NCI-H69 (cell line): ENCODE data around the gene C1orf50.
A peak's percentile ranks its signal among the peaks of the same experiment; 100 is the strongest.
"Not testable (repeated sequence)": the region's sequence is repeated elsewhere in the genome, so short reads cannot be mapped to it uniquely, and the experiment has no call there.

Source experiments
- DNase-seq: peaks from one replicate; lab custom pipeline; 2025; lab: John Stamatoyannopoulos, UW

Gene C1orf50

GRCh38 chr1:42739753-42740700 lies 27.0 kb upstream of the C1orf50 start, which contains the start of gene CLDN19:
TSS of gene CLDN19 (minus strand) at chr1:42740236. CDS start at chr1:42740063, 173 bp downstream.
- no peak for DNase-seq

GRCh38 chr1:42740851-42741580 lies 26.0 kb upstream of the C1orf50 start:
- no peak for DNase-seq

GRCh38 chr1:42741706-42742105 lies 25.3 kb upstream of the C1orf50 start:
- DNase-seq: no peak

- no peak for DNase-seq
Observed at GRCh38 chr1:42742141-42742540, 24.9 kb upstream of the C1orf50 start.

- peak; percentile 40 for DNase-seq
Observed at GRCh38 chr1:42742617-42743316, 24.3 kb upstream of the C1orf50 start.

DNA sequence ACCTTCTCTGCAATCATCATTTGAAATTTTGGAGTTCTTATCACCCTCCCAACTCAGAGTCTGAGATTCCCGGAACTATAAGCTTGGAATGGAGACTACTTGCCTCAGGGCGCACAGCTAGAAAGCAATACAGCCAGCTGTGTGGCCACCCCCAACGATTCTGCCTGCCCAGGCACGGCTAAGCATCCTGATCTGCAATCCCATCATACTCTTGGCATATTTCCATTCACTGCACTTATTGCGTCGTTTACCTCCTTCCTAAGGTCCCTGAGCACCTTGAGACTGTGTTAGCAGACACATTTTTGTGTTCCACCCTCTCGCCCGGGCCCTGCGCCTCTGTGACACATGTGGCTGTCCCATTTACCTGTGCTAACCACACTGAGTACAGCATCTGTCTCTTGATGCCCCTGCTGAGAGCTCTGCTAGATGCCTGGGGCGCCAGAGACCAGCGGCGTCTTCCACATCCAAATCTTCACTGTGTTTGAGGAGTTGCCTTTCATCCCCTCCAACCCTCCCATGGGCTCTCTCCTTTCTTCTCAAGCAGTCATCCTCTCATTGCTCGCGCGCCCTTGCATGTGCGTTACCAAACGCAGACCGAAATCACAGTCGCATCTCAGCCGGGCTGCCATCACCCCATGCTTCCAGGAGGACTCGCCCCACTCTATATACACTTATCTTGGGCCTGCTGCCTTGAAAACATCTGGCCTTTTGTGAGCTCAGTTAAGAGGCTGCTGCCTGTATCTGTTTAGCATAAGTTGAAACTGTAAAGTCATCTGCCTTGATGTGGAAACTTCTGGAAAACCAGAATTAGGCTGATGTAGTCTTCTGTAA lies 23.5 kb upstream of the C1orf50 start:
- peak; percentile 76 for DNase-seq

DNA sequence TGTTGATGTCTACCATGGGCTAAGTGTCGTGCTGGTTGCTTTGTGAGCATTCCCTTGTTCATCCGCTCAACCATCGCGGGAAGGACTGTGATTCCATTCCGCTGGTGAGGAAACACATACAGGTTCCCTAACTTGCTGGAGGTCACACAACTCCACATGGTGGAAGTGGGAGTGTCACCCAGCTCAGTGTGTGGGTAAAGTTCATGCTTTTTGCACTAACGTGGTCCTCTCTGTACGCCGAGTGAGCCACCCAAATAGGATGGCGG lies 23.0 kb upstream of the C1orf50 start:
- no peak for DNase-seq

DNA sequence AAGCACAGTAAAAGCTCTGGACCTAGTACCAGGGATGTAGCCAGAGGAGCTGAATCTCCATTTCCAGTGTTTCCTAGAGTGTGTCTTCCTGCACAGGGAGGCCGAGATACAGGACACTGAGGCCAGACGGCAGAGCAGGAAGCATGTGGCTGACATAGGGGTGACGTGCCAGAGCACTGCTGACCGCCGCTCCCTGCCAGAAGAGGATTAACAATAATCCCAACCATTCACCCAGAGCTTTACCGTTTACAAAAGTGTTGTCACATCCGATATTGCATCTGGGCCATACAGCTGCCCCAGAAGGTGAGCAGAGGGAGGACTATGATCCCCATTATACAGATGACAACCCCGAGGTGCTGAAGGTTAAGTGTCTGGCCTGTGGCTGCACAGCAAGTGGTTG lies 21.2 kb upstream of the C1orf50 start:
- DNase-seq: no peak

DNA sequence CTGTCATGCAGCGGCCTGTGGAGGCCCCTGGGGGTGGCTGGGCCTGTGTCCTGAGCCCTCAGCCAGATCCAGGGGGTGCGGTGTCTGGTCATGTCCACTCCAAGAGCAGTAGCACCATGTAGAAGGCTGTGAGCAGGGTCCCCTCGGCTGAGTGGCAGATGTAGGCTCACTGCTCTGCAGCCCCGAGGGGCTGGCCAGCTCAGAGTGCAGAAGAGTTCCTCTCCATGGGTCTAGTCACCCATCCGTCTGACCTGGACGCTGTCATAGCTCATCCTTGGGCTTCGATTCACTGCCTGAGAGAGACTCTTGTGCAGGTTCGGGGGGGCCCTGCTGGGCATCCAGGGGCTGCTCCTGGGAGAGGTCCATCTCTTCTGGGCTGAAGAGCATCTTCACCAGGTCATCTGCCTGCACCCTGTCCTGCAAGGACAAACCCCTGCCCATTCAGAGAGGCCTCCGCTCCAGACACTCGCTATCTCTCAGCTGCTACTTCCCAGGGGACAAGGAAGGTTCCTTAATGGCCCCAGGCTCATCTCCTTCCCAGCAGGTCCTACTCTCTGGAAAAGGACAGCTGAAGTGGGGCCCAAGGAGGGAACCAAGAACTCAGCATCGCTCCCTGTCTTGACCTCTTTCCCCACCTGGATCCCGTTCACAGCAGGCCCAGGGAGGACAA lies 20.5 kb upstream of the C1orf50 start:
- no peak for DNase-seq

DNA sequence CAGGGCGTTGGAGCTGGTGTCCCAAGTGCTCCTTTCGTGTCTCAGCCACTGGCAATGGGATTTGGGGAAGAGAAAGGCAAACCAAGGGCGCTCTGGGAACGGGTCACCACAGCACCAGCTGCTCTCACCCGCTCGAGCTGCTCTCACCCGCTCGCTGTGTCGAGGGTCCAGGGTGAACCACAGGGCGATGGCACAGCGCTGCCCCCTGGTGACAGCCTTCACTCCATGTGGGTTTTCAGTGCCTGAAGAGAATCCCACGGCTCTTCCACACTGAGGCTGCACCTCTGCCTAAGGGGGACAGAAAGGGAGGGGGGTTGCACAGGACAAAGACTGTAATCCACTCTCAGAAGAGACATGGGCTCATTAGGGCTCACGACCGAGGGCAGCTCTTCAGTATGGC lies 19.9 kb upstream of the C1orf50 start:
- peak; percentile 21 for DNase-seq

DNA sequence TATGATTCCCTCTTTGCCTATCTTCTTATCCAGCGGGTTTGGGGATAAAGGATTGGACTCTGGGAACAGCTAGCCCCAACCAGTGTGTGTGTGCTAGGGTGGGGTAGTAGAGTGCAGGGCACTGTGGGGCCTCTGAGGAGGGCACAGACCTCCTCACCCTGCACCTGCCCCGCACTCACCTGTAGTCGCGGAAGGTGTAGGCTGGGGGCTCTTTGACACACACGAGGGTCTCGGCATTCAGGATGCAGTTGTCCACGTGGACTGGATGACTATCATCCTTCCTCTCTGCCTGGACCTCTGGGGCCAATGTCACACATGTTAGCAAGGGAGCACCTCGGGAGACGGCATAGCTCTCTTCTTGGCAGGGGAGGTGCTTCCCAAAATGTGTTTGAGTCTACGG lies 19.0 kb upstream of the C1orf50 start:
- no peak for DNase-seq

DNA sequence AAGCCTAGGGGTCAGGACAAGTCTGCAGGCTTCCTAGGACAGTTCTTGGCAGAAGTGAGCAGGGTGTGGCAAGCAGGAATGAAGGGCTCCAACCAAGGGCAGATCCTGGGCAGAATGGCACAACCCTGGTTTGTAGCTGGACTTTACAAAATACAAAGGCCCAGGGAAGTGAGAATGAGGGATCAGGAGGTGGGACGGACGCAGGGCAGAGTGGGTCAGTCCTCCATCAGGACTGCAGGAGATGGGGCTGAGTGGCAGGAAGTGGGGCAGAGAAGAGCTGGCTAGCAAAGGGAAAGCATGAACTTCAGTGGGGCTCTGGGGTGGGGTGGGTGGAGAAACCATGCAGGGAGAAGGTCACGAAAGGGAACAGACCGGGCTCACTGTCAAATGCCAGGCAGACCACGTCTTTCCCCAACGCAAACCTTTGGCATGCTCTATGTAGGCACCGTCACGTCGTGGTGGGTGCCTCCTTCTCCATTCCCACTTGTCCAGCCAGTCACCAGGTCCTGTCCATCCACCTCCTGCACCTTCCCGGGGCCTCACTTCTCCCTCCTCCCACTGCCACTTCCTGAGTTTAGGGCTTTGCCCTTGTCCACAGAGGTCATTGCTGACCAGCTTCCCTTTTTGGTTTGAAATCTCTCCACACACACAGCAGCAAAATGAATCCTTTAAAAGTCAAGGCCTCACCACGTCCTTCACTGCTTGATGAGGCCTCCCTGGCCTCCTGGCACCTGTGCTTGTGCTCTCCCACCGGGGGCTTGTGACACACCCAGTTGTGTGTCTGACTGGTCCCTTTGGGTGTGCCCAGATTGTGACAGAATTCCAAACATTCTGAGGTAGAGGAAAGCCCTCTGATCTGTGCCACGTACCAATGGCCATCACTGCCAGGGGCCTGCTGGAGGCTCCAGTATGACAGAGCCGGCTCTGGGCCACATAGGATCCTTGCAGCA lies 18.3 kb upstream of the C1orf50 start:
- DNase-seq: no peak

- no peak for DNase-seq
Observed at GRCh38 chr1:42750041-42750440, 17.0 kb upstream of the C1orf50 start.

- DNase-seq: not testable (repeated sequence)
Observed at GRCh38 chr1:42751511-42752070, 15.5 kb upstream of the C1orf50 start.

- DNase-seq: no peak
Observed at GRCh38 chr1:42752284-42752683, 14.8 kb upstream of the C1orf50 start.

GRCh38 chr1:42753070-42753469 lies 14.0 kb upstream of the C1orf50 start:
- no peak for DNase-seq

GRCh38 chr1:42756956-42757891 lies 9.8 kb upstream of the C1orf50 start:
- peak; percentile 76 for DNase-seq

- DNase-seq: no peak
Observed at GRCh38 chr1:42757892-42758275, 9.2 kb upstream of the C1orf50 start.

DNA sequence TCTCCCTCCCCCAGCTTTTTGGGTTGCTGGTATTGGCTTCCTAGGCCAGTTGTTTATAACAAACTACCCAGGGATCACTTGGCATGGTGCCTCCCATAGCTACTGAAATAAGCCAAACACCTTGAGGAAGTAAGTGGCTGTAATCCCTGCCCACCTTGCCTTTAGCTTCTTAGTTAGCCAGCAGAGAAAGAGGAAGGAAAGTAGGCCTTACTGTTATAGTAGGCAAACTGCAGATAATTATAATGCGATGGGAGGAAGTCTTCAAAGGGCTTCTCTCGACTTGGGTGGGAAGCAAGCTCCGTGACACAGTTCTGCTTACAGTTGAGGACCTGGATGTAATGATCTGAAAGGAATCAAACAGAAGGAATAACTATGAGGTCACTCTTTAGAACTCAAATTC lies 8.4 kb upstream of the C1orf50 start:
- DNase-seq: no peak
